H1 (cell line): ENCODE measurements around the gene ST6GALNAC3. TPM values are rescaled to one million over a fixed set of nuclear protein-coding genes. Genes with fewer than 3 reads are reported as not detected.

Source experiments
- CTCF ChIA-PET: fragments of 300-600 bp; sonication (Branson Sonifier 250); formaldehyde crosslinking; loops from one replicate; lab custom pipeline; 2021; ENCODE audit not compliant: partially characterized antibody; lab: Charles Lee
- POLR2A ChIA-PET: fragments of 300-600 bp; sonication (Branson Sonifier 250); formaldehyde crosslinking; loops from one replicate; lab custom pipeline; 2021; ENCODE audit warnings: inconsistent platforms; ENCODE audit not compliant: partially characterized antibody; lab: Charles Lee
- DNase-seq, 2 experiments: peaks; one replicate each; pipeline versions ENCODE4 v3.0.0 to v3.0.0-alpha.2; 2010 to 2022; ENCODE audit warnings: low spot score in 2 of 2, low read depth in 1 of 2, mixed read lengths in 1 of 2
- FAIRE-seq: peaks from 2 replicates; lab custom pipeline; 2011; peaks lifted over from hg19 to GRCh38; lab: Jason Lieb, UNC
- H2AFZ ChIP-seq: 2 replicates; pipeline ENCODE4 v1.8.1; 2012; ENCODE audit warnings: low read length, inconsistent platforms
- H2AK5ac ChIP-seq: 2 replicates; pipeline ENCODE4 v1.6.1; 2013; ENCODE audit warnings: low read depth, low read length
- H2BK120ac ChIP-seq: replicated peaks from 2 replicates; pipeline ENCODE3; 2013; ENCODE audit warnings: low read depth, low read length, inconsistent platforms
- H2BK12ac ChIP-seq: 2 replicates; pipeline ENCODE4 v1.6.1; 2013; ENCODE audit warnings: low read depth, low read length
- H2BK15ac ChIP-seq: 2 replicates; pipeline ENCODE4 v1.6.1; 2013; ENCODE audit warnings: low read length
- H2BK20ac ChIP-seq: 2 replicates; pipeline ENCODE4 v1.6.1; 2013; ENCODE audit warnings: low read length
- H2BK5ac ChIP-seq: 2 replicates; pipeline ENCODE4 v1.6.1; 2013; ENCODE audit warnings: low read depth, low read length
- H3K14ac ChIP-seq: 2 replicates; pipeline ENCODE4 v1.6.1; 2013; ENCODE audit warnings: inconsistent platforms; ENCODE audit not compliant: insufficient read length
- H3K18ac ChIP-seq: 2 replicates; pipeline ENCODE4 v1.6.1; 2013; ENCODE audit warnings: low read length; ENCODE audit errors: extremely low read depth
- H3K23ac ChIP-seq: 2 replicates; pipeline ENCODE4 v1.6.1; 2013; ENCODE audit warnings: inconsistent platforms; ENCODE audit not compliant: insufficient read length
- H3K23me2 ChIP-seq: 2 replicates; pipeline ENCODE4 v1.6.1; 2013; ENCODE audit warnings: low read depth, low read length
- H3K27ac ChIP-seq: 2 replicates; pipeline ENCODE4 v1.6.1; 2011; ENCODE audit warnings: low read depth, low read length, inconsistent platforms
- H3K27me3 ChIP-seq, 4 experiments: replicated peaks in 1 of 4; 1 replicate in 1 of 4; 2 replicates in 3 of 4; pipeline versions ENCODE4 v1.6.1 to v1.8.1; 2011 to 2013; ENCODE audit warnings: low read length in 3 of 4, mild to moderate bottlenecking in 3 of 4, inconsistent platforms in 2 of 4, mixed read lengths in 2 of 4, moderate library complexity in 1 of 4; ENCODE audit not compliant: control insufficient read depth in 3 of 4, insufficient read depth in 3 of 4; ENCODE audit errors: extremely low read depth in 1 of 4
- H3K36me3 ChIP-seq, 4 experiments: 2 replicates each; pipeline versions ENCODE4 v1.6.1 to v1.8.1; 2011 to 2013; ENCODE audit warnings: mild to moderate bottlenecking in 4 of 4, low read length in 3 of 4, moderate library complexity in 2 of 4, control low read depth in 1 of 4, inconsistent platforms in 1 of 4; ENCODE audit not compliant: insufficient read depth in 4 of 4, control insufficient read depth in 2 of 4
- H3K4ac ChIP-seq: replicated peaks from 2 replicates; pipeline ENCODE3; 2013; ENCODE audit warnings: low read length, low read depth, mixed read lengths, inconsistent platforms; ENCODE audit not compliant: insufficient read length
- H3K4me1 ChIP-seq, 4 experiments: replicated peaks in 1 of 4; 1 replicate in 1 of 4; 2 replicates in 3 of 4; pipeline versions ENCODE4 v1.6.1 to v1.8.1; 2011 to 2013; ENCODE audit warnings: low read length in 3 of 4, inconsistent platforms in 2 of 4, mixed read lengths in 1 of 4; ENCODE audit not compliant: insufficient read depth in 4 of 4, control insufficient read depth in 3 of 4
- H3K4me2 ChIP-seq, 2 experiments: 2 replicates each; pipeline versions ENCODE4 v1.6.1 to v1.8.1; 2011 to 2013; ENCODE audit warnings: low read depth in 2 of 2, low read length in 2 of 2, control low read depth in 1 of 2, inconsistent platforms in 1 of 2, mild to moderate bottlenecking in 1 of 2; ENCODE audit not compliant: insufficient read depth in 1 of 2
- H3K4me3 ChIP-seq, 4 experiments: fragments of 200-600, 300-600 bp in 1 of 4; sonication (generic), shearing (Covaris generic), sonication (Bioruptor Twin) in 1 of 4; 2 replicates each; pipeline versions ENCODE4 v1.5.1 to v1.8.1; 2011 to 2016; ENCODE audit warnings: low read length in 4 of 4, low read depth in 3 of 4, control low read depth in 2 of 4, inconsistent platforms in 2 of 4, mild to moderate bottlenecking in 2 of 4, mixed read lengths in 1 of 4, moderate library complexity in 1 of 4; ENCODE audit not compliant: insufficient read depth in 2 of 4; ENCODE audit errors: extremely low read depth in 1 of 4
- H3K56ac ChIP-seq: replicated peaks from 2 replicates; pipeline ENCODE3; 2013; ENCODE audit warnings: low read depth, mild to moderate bottlenecking, mixed read lengths, low read length, inconsistent platforms; ENCODE audit not compliant: insufficient read length
- H3K79me1 ChIP-seq: 2 replicates; pipeline ENCODE4 v1.6.1; 2013; ENCODE audit warnings: low read depth, low read length, control low read depth
- H3K79me2 ChIP-seq, 2 experiments: 2 replicates each; pipeline versions ENCODE4 v1.6.1 to v1.8.1; 2012 to 2013; ENCODE audit warnings: low read length in 2 of 2, mild to moderate bottlenecking in 2 of 2, inconsistent platforms in 1 of 2; ENCODE audit not compliant: insufficient read depth in 2 of 2, control insufficient read depth in 1 of 2
- H3K9ac ChIP-seq, 4 experiments: replicated peaks in 1 of 4; 1 replicate in 1 of 4; 2 replicates in 3 of 4; pipeline versions ENCODE4 v1.6.1 to v1.8.1; 2011 to 2013; ENCODE audit warnings: low read depth in 3 of 4, low read length in 3 of 4, control low read depth in 2 of 4, mild to moderate bottlenecking in 2 of 4, moderate library complexity in 2 of 4, inconsistent platforms in 1 of 4; ENCODE audit errors: extremely low read depth in 1 of 4
- H3K9me3 ChIP-seq, 2 experiments: 2 replicates each; pipeline versions ENCODE4 v1.6.1 to v1.8.1; 2012 to 2013; ENCODE audit warnings: mild to moderate bottlenecking in 2 of 2, moderate library complexity in 2 of 2, control low read depth in 1 of 2, inconsistent platforms in 1 of 2, low read depth in 1 of 2, low read length in 1 of 2, mixed read lengths in 1 of 2; ENCODE audit not compliant: insufficient read depth in 2 of 2
- H4K20me1 ChIP-seq, 2 experiments: replicated peaks in 1 of 2; 2 replicates each; pipeline versions ENCODE3 to v1.8.1; 2011 to 2013; ENCODE audit warnings: inconsistent platforms in 2 of 2, low read length in 2 of 2, mild to moderate bottlenecking in 1 of 2; ENCODE audit not compliant: insufficient read depth in 2 of 2, control insufficient read depth in 1 of 2
- H4K5ac ChIP-seq: 2 replicates; pipeline ENCODE4 v1.6.1; 2013; ENCODE audit warnings: low read length, low read depth, mixed read lengths, inconsistent platforms; ENCODE audit not compliant: insufficient read length
- H4K8ac ChIP-seq: 2 replicates; pipeline ENCODE4 v1.8.0; 2013; ENCODE audit warnings: mild to moderate bottlenecking, moderate library complexity, low read length, inconsistent platforms; ENCODE audit not compliant: insufficient read depth; ENCODE audit errors: extremely low read depth
- H4K91ac ChIP-seq: replicated peaks from 2 replicates; pipeline ENCODE3; 2013; ENCODE audit warnings: low read length, mixed read lengths, inconsistent platforms; ENCODE audit not compliant: insufficient read length
- CEBPB ChIP-seq: IDR thresholded peaks from 2 replicates; pipeline ENCODE4 v1.6.1; 2012; ENCODE audit warnings: low read depth, low read length
- EP300 ChIP-seq, 2 experiments: IDR thresholded peaks; 1 replicate in 1 of 2; 2 replicates in 1 of 2; pipeline ENCODE4 v1.6.1; 2011 to 2012; ENCODE audit warnings: low read depth in 2 of 2, low read length in 2 of 2, mild to moderate bottlenecking in 2 of 2, borderline replicate concordance in 1 of 2, inconsistent platforms in 1 of 2, moderate library complexity in 1 of 2
- HDAC2 ChIP-seq, 2 experiments: fragments of 300-600 bp in 1 of 2; sonication (generic) in 1 of 2; IDR thresholded peaks; 2 replicates each; pipeline ENCODE4 v1.6.1; 2011 to 2012; ENCODE audit warnings: low read depth in 2 of 2, low read length in 2 of 2, mild to moderate bottlenecking in 2 of 2, moderate library complexity in 2 of 2, borderline replicate concordance in 1 of 2, inconsistent platforms in 1 of 2
- POLR2A ChIP-seq, 2 experiments: IDR thresholded peaks; 1 replicate in 1 of 2; 2 replicates in 1 of 2; pipeline ENCODE4 v1.6.1; 2011; ENCODE audit warnings: low read depth in 2 of 2, low read length in 2 of 2, mild to moderate bottlenecking in 2 of 2; ENCODE audit errors: control extremely low read depth in 1 of 2
- POU5F1 ChIP-seq: IDR thresholded peaks from 2 replicates; pipeline ENCODE4 v1.6.1; 2011; ENCODE audit warnings: low read depth, mild to moderate bottlenecking, low read length, moderate library complexity
- SIRT6 ChIP-seq: IDR thresholded peaks from one replicate; pipeline ENCODE4 v1.7.1; 2012; ENCODE audit warnings: low read length, inconsistent platforms
- SIX5 ChIP-seq: IDR thresholded peaks from 2 replicates; pipeline ENCODE4 v1.6.1; 2011; ENCODE audit warnings: mild to moderate bottlenecking, low read depth, low read length
- SP1 ChIP-seq: IDR thresholded peaks from 2 replicates; pipeline ENCODE4 v1.6.1; 2011; ENCODE audit warnings: low read depth, low read length
- SP2 ChIP-seq: IDR thresholded peaks from 2 replicates; pipeline ENCODE4 v1.6.1; 2012; ENCODE audit warnings: mild to moderate bottlenecking, low read length, inconsistent platforms
- TAF1 ChIP-seq: IDR thresholded peaks from 2 replicates; pipeline ENCODE4 v1.6.1; 2011; ENCODE audit warnings: mild to moderate bottlenecking, low read depth, low read length
- WGBS, 2 experiments: shearing (Covaris generic) in 1 of 2; methylation state at CpG; one replicate each; pipeline versions ENCODE4 v1.1.6 to v1.1.7; 2013 to 2015; ENCODE audit warnings: low lambda C conversion rate in 2 of 2, mixed read lengths in 2 of 2, inconsistent platforms in 1 of 2, low coverage in 1 of 2, missing lambda C conversion rate in 1 of 2; ENCODE audit not compliant: insufficient replicate concordance in 2 of 2, insufficient coverage in 1 of 2, insufficient read length in 1 of 2; ENCODE audit errors: extremely low coverage in 1 of 2, missing lambda C conversion rate in 1 of 2; 5-methylcytosine and 5-hydroxymethylcytosine counted together
- polyA plus RNA-seq, 7 experiments: library from polyadenylated mRNA; depleted of rRNA in 3 of 7; stranded (reverse) in 5 of 7; unstranded in 2 of 7; fragments of >200 nt in 5 of 7; fragments of 200-250 nt in 2 of 7; gene quantifications; 1 replicate in 5 of 7; 2 replicates in 1 of 7; 4 replicates in 1 of 7; pipeline versions ENCODE4 v1.2.1 to v1.2.3, GENCODE V29; 2011 to 2013; ENCODE audit warnings: missing spikeins in 2 of 7, mixed read lengths in 2 of 7
- total RNA-seq: library from RNA; stranded (reverse); fragmentation: NEBNext Ultra II Directional; extraction: Animal tissue kit (Norgen Biotek cat#: 25700); gene quantifications from 2 replicates; pipeline ENCODE4 v1.2.1, GENCODE V29; 2021

ST6GALNAC3 gene
- total and polyA plus RNA-seq, 2 of the 8 experiments (the other 6 are each of a cell fraction or from before 2014, with no cell fraction given) = 4.9 to 19.0 TPM

DNA sequence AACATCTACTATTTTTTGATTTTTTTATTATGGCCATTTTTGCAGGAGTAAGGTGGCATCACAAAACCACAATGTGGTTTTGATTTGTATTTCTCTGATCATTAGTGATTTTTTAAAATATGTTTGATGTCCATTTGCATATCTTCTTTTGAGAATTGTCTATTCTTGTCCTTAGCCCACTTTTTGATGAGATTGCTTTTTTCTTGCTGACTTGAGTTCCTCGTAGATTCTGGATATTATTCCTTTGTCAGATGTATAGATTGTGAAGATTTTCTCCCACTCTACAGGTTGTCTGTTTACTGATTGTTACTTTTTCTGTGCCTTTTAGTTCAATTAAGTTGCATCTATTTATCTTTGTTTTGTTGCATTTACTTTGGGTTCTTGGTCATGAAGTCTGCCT lies 375.7 kb downstream of the ST6GALNAC3 start:
- FAIRE-seq (no peak), DNase-seq (no peak)
- no peak for TF ChIP-seq SIRT6
- no peak for TF ChIP-seq SP2
- no peak for TF ChIP-seq POU5F1
- TF ChIP-seq HDAC2 (IDR thresholded peaks at IDR 0.05; ENCODE audit: borderline replicate concordance in 1 of 2, low read depth in 2 of 2, low read length in 2 of 2) = no peak
- no peak for TF ChIP-seq SP1
- no peak for TF ChIP-seq SIX5
- no peak for TF ChIP-seq EP300 (IDR thresholded peaks at IDR 0.05; ENCODE audit: borderline replicate concordance in 1 of 2, low read depth in 2 of 2, low read length in 2 of 2)
- no peak for TF ChIP-seq TAF1
- no peak for TF ChIP-seq CEBPB
- TF ChIP-seq POLR2A (IDR thresholded peaks at IDR 0.05; ENCODE audit: control extremely low read depth in 1 of 2, low read depth in 2 of 2, low read length in 2 of 2) = no peak
- no peaks in the 10 kb centered on the region for H3K79me1 ChIP-seq
- H3K23me2 ChIP-seq = no peaks in the 10 kb centered on the region
- H3K14ac ChIP-seq = no peak overlapping the region
- no peak overlapping the region for H2BK120ac ChIP-seq
- no peak overlapping the region for H3K4ac ChIP-seq
- no peak overlapping the region for H2AK5ac ChIP-seq
- H2BK15ac ChIP-seq = no peak overlapping the region
- no peak overlapping the region for H3K9ac ChIP-seq
- H2BK20ac ChIP-seq = no peak overlapping the region
- no peak overlapping the region for H4K91ac ChIP-seq
- H3K36me3 ChIP-seq = peaks cover 0 to 5% (median 0%) of the 10 kb centered on the region in 4 experiments; a peak in 2 of 8 replicates
- no peaks in the 10 kb centered on the region for H3K4me1 ChIP-seq
- ChIA-PET POLR2A (no interaction called here), CTCF (no interaction called here)
- H3K23ac ChIP-seq = no peak overlapping the region
- H2AFZ ChIP-seq = no peak overlapping the region
- no peak overlapping the region for H3K18ac ChIP-seq
- H4K20me1 ChIP-seq = no peaks in the 10 kb centered on the region
- H3K27me3 ChIP-seq = no peaks in the 10 kb centered on the region
- H2BK5ac ChIP-seq = no peak overlapping the region
- WGBS, 2 experiments = 100% methylated on average over 1 of the region's 1 CpG; no CpG with 5 or more reads in 1 of the 2 experiments
- no peak overlapping the region for H3K4me3 ChIP-seq
- H3K56ac ChIP-seq = no peak overlapping the region
- no peak overlapping the region for H3K4me2 ChIP-seq
- H2BK12ac ChIP-seq = no peak overlapping the region
- no peaks in the 10 kb centered on the region for H3K79me2 ChIP-seq
- H4K8ac ChIP-seq = no peak overlapping the region
- H3K27ac ChIP-seq = no peak overlapping the region
- H3K9me3 ChIP-seq = peaks cover 4 to 6% of the 10 kb centered on the region in 2 experiments; a peak in 2 of 4 replicates
- no peak overlapping the region for H4K5ac ChIP-seq
